Glomerular visceral epithelial cell (primary cell): Measurements from ENCODE around the gene DACH1.

ENCODE experiments used
- DNase-seq: peaks from one replicate; pipeline ENCODE4 v3.0.0-alpha.2; 2016; ENCODE audit errors: extremely low spot score

The DACH1 gene

GRCh38 chr13:71489041-71489440 is 378.0 kb downstream of the DACH1 start:
- no peak for DNase-seq

- no peak for DNase-seq
These were observed 378.8 kb downstream of the DACH1 start for GRCh38 chr13:71488201-71488600.

- no peak for DNase-seq
These were observed 381.1 kb downstream of the DACH1 start for GRCh38 chr13:71485913-71486312.

GRCh38 chr13:71483733-71484132 is 383.3 kb downstream of the DACH1 start:
- no peak for DNase-seq

- no peak for DNase-seq
These were observed 385.5 kb downstream of the DACH1 start for GRCh38 chr13:71481501-71481900.

GRCh38 chr13:71481046-71481445 is 386.0 kb downstream of the DACH1 start:
- DNase-seq: no peak

GRCh38 chr13:71477735-71478134 is 389.3 kb downstream of the DACH1 start:
- no peak for DNase-seq

- DNase-seq: no peak
These were observed 392.1 kb downstream of the DACH1 start for GRCh38 chr13:71474936-71475335.

GRCh38 chr13:71469626-71470025 is 397.4 kb downstream of the DACH1 start:
- DNase-seq: no peak

GRCh38 chr13:71464686-71465085 is 402.3 kb downstream of the DACH1 start:
- no peak for DNase-seq

- DNase-seq: no peak
These were observed 405.1 kb downstream of the DACH1 start for GRCh38 chr13:71461892-71462291.

- no peak for DNase-seq
These were observed 406.8 kb downstream of the DACH1 start for GRCh38 chr13:71460211-71460610.

GRCh38 chr13:71459708-71460107 is 407.3 kb downstream of the DACH1 start:
- DNase-seq: no peak

- no peak for DNase-seq
These were observed 409.4 kb downstream of the DACH1 start for GRCh38 chr13:71457645-71458044.

GRCh38 chr13:71456136-71456535 is 410.9 kb downstream of the DACH1 start:
- DNase-seq: no peak

- no peak for DNase-seq
These were observed 412.5 kb downstream of the DACH1 start for GRCh38 chr13:71454509-71454908.

- no peak for DNase-seq
These were observed 418.8 kb downstream of the DACH1 start for GRCh38 chr13:71448080-71448630.

- DNase-seq: no peak
These were observed 429.3 kb downstream of the DACH1 start for GRCh38 chr13:71437704-71438103.

GRCh38 chr13:71430681-71431080 is 436.3 kb downstream of the DACH1 start:
- DNase-seq: no peak

- peak; percentile 22 for DNase-seq
These were observed 449.8 kb downstream of the DACH1 start for GRCh38 chr13:71417205-71417604.

GRCh38 chr13:71412231-71412630 is 454.8 kb downstream of the DACH1 start:
- DNase-seq: no peak

GRCh38 chr13:71408416-71408815 is 458.6 kb downstream of the DACH1 start:
- DNase-seq: no peak

- no peak for DNase-seq
These were observed 467.3 kb downstream of the DACH1 start for GRCh38 chr13:71399631-71400215.

- DNase-seq: no peak
These were observed 470.9 kb downstream of the DACH1 start for GRCh38 chr13:71396149-71396548.
